Measurements from ENCODE around the gene PHAX.

DNA sequence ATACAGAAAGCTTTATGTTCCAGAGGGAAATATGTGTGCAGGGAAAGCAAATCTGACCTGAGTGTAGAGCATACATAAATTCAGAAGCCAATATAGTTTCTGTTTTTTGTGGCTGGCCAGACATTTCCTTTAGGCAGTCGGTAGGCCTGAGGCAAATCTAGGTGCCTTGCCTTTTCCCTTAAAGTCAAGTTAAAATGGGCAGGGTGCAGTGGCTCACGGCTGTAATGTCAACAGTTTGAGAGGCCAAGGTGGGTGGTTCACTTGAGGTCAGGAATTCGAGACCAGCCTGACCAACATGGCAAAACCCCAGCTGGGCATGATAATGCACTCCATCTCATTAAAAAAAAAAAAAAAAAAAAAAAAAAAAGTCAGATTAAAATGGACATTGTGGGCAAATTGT lies 31.2 kb downstream of the PHAX start:
- TF ChIP-seq POLR2AphosphoS5 (IDR thresholded peaks at IDR 0.05; ENCODE audit: low read depth, low read length) (no peak), ZNF274 (IDR thresholded peaks at IDR 0.05; ENCODE audit: low read depth, low read length) (no peak), EZH2phosphoT487 (IDR thresholded peaks at IDR 0.05; ENCODE audit: borderline replicate concordance) (no peak), YY1 (IDR thresholded peaks at IDR 0.05; ENCODE audit: extremely low read depth, insufficient replicate concordance, low read depth, low read length) (no peak), EZH2 (IDR thresholded peaks at IDR 0.05) (no peak), EGR1 (IDR thresholded peaks at IDR 0.05; ENCODE audit: low read depth) (no peak), SIN3A (IDR thresholded peaks at IDR 0.05; ENCODE audit: low read depth) (no peak), TCF7L2 (IDR thresholded peaks at IDR 0.05; ENCODE audit: borderline replicate concordance, extremely low read depth, insufficient read depth, insufficient read length) (no peak), POLR2A (IDR thresholded peaks at IDR 0.05; ENCODE audit: borderline replicate concordance, extremely low read depth, insufficient read depth, insufficient read length) (no peak), SRF (IDR thresholded peaks at IDR 0.05; ENCODE audit: low read depth) (no peak)
- TF ChIP-seq, protein P1, sequence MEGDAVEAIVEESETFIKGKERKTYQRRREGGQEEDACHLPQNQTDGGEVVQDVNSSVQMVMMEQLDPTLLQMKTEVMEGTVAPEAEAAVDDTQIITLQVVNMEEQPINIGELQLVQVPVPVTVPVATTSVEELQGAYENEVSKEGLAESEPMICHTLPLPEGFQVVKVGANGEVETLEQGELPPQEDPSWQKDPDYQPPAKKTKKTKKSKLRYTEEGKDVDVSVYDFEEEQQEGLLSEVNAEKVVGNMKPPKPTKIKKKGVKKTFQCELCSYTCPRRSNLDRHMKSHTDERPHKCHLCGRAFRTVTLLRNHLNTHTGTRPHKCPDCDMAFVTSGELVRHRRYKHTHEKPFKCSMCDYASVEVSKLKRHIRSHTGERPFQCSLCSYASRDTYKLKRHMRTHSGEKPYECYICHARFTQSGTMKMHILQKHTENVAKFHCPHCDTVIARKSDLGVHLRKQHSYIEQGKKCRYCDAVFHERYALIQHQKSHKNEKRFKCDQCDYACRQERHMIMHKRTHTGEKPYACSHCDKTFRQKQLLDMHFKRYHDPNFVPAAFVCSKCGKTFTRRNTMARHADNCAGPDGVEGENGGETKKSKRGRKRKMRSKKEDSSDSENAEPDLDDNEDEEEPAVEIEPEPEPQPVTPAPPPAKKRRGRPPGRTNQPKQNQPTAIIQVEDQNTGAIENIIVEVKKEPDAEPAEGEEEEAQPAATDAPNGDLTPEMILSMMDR (IDR thresholded peaks at IDR 0.05 in 2 of 3, conservative IDR thresholded peaks at IDR 0.05 in 1 of 3; ENCODE audit: borderline replicate concordance in 1 of 3, insufficient read depth in 1 of 3, low read depth in 2 of 3, low read length in 2 of 3): no peak
- TF ChIP-seq, protein P2, sequence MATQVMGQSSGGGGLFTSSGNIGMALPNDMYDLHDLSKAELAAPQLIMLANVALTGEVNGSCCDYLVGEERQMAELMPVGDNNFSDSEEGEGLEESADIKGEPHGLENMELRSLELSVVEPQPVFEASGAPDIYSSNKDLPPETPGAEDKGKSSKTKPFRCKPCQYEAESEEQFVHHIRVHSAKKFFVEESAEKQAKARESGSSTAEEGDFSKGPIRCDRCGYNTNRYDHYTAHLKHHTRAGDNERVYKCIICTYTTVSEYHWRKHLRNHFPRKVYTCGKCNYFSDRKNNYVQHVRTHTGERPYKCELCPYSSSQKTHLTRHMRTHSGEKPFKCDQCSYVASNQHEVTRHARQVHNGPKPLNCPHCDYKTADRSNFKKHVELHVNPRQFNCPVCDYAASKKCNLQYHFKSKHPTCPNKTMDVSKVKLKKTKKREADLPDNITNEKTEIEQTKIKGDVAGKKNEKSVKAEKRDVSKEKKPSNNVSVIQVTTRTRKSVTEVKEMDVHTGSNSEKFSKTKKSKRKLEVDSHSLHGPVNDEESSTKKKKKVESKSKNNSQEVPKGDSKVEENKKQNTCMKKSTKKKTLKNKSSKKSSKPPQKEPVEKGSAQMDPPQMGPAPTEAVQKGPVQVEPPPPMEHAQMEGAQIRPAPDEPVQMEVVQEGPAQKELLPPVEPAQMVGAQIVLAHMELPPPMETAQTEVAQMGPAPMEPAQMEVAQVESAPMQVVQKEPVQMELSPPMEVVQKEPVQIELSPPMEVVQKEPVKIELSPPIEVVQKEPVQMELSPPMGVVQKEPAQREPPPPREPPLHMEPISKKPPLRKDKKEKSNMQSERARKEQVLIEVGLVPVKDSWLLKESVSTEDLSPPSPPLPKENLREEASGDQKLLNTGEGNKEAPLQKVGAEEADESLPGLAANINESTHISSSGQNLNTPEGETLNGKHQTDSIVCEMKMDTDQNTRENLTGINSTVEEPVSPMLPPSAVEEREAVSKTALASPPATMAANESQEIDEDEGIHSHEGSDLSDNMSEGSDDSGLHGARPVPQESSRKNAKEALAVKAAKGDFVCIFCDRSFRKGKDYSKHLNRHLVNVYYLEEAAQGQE (IDR thresholded peaks at IDR 0.05; ENCODE audit: low read depth): no peak
- TF ChIP-seq, protein P3, sequence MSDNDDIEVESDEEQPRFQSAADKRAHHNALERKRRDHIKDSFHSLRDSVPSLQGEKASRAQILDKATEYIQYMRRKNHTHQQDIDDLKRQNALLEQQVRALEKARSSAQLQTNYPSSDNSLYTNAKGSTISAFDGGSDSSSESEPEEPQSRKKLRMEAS (IDR thresholded peaks at IDR 0.05): no peak
